SU-DHL-6 (cell line): Measurements from ENCODE around the gene UFC1.

Experiments used
- H2AFZ ChIP-seq: fragments of 200-600 bp; sonication (generic); 2 replicates; pipeline ENCODE4 v1.6.1; 2014; ENCODE audit warnings: low read depth, mild to moderate bottlenecking, moderate library complexity, mixed read lengths, antibody characterized with exemption, low read length; ENCODE audit not compliant: severe bottlenecking
- H3F3A ChIP-seq: fragments of 200-600 bp; shearing (Covaris generic); 2 replicates; pipeline ENCODE4 v1.6.0; 2016; ENCODE audit warnings: antibody characterized with exemption, mild to moderate bottlenecking; ENCODE audit not compliant: insufficient read depth
- H3K27ac ChIP-seq: fragments of 200-600 bp; sonication (generic); 2 replicates; pipeline ENCODE4 v1.5.1; 2016; ENCODE audit warnings: low read depth, mild to moderate bottlenecking, low read length, moderate library complexity, mixed read lengths
- H3K27me3 ChIP-seq: fragments of 200-600 bp; sonication (generic), shearing (Covaris generic); 2 replicates; pipeline ENCODE4 v1.6.0; 2014; ENCODE audit warnings: mild to moderate bottlenecking, low read length
- H3K36me3 ChIP-seq: fragments of 200-600 bp; sonication (generic); 2 replicates; pipeline ENCODE4 v1.6.1; 2014; ENCODE audit warnings: mild to moderate bottlenecking, low read length, mixed read lengths
- H3K4me2 ChIP-seq: fragments of 300-600, 200-600 bp; shearing (Covaris generic), sonication (generic); 2 replicates; pipeline ENCODE4 v1.6.0; 2014; ENCODE audit warnings: low read length, low read depth, mild to moderate bottlenecking; ENCODE audit not compliant: poor library complexity, severe bottlenecking
- H3K4me3 ChIP-seq: fragments of 200-600 bp; sonication (generic); 2 replicates; pipeline ENCODE4 v1.5.1; 2014; ENCODE audit warnings: antibody characterized with exemption, low read length, mild to moderate bottlenecking, mixed read lengths; ENCODE audit not compliant: insufficient read depth, poor library complexity, severe bottlenecking
- H3K79me2 ChIP-seq: fragments of 200-600 bp; sonication (generic); 2 replicates; pipeline ENCODE4 v1.6.1; 2014; ENCODE audit warnings: mild to moderate bottlenecking, low read length, moderate library complexity; ENCODE audit not compliant: insufficient read depth
- H3K9ac ChIP-seq: fragments of 200-600 bp; sonication (generic); 2 replicates; pipeline ENCODE4 v1.7.0; 2014; ENCODE audit warnings: mild to moderate bottlenecking, low read length
- H3K9me2 ChIP-seq: fragments of 200-600 bp; sonication (generic); replicated peaks from 2 replicates; pipeline ENCODE4 v1.6.1; 2014; ENCODE audit warnings: low read length; ENCODE audit not compliant: insufficient read depth
- H3K9me3 ChIP-seq: fragments of 200-600 bp; sonication (generic); 2 replicates; pipeline ENCODE4 v1.6.1; 2014; ENCODE audit warnings: low read length, mixed read lengths; ENCODE audit not compliant: insufficient read depth
- H4K20me1 ChIP-seq: fragments of 200-600 bp; sonication (generic); 2 replicates; pipeline ENCODE4 v1.6.1; 2014; ENCODE audit warnings: low read depth, mild to moderate bottlenecking, antibody characterized with exemption, low read length, moderate library complexity, mixed read lengths
- CTCF ChIP-seq: fragments of 200-600 bp; sonication (generic); IDR thresholded peaks from one replicate; pipeline ENCODE4 v1.5.1; 2017; ENCODE audit warnings: antibody characterized with exemption, mild to moderate bottlenecking, low read length, moderate library complexity; ENCODE audit not compliant: insufficient read depth, poor library complexity, severe bottlenecking
- EZH2phosphoT487 ChIP-seq: fragments of 200-600 bp; sonication (generic), shearing (Covaris generic); conservative IDR thresholded peaks from 2 replicates; pipeline ENCODE4 v1.6.1; 2018; ENCODE audit warnings: mild to moderate bottlenecking, antibody characterized with exemption, low read length, moderate library complexity, mixed read lengths

Gene UFC1

DNA sequence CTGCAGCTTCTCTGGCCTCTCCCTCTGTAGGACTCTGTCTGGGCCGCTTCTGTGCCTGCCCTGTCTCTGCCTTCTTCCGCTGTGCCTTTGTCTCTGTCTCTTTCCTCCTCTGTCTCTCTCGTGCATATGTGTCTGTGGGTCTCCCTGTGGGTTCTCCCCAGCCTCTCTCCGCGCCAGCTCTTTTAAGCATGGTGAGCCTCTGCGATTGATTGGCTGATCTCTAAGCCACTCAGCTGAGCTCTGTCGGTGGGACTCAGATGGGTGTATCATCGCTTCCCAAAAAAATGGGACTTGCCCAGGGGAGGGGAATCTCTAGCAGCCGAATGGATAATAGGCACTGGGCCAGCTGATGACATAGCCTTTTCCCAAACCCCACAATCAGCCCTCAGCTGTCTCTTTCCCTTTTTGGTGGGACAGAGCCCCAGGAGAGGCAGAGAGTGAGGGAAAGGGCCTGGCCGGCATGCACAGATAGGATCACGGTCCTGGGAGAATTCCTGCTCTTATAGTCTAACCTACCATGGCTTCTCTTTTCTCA lies 45.2 kb downstream of the UFC1 start, which contains the start of gene ADAMTS4:
Gene ADAMTS4 (minus strand): TSS at position 158 of the 535 bp plus-strand sequence. CDS start 427 bp downstream, outside the sequence.
- no peak within 1 kb of the TSS for H3K27ac ChIP-seq
- H3K4me3 ChIP-seq = no peak within 1 kb of the TSS
- H3K27me3 ChIP-seq = no peaks in the 10 kb centered on the region
- no peaks in the 10 kb centered on the region for H3F3A ChIP-seq
- peaks cover 10% of the 10 kb centered on the region for H3K79me2 ChIP-seq
- H2AFZ ChIP-seq = no peak within 1 kb of the TSS
- TF ChIP-seq CTCF (no peak), EZH2phosphoT487 (no peak)
- no peaks in the 10 kb centered on the region for H3K36me3 ChIP-seq
- H3K9ac ChIP-seq = no peak within 1 kb of the TSS
- no peaks in the 10 kb centered on the region for H3K9me2 ChIP-seq
- no peaks in the 10 kb centered on the region for H4K20me1 ChIP-seq
- no peak within 1 kb of the TSS for H3K4me2 ChIP-seq
- H3K9me3 ChIP-seq = no peaks in the 10 kb centered on the region

GRCh38 chr1:161199506-161200139 lies 45.8 kb downstream of the UFC1 start:
- H3K36me3 ChIP-seq = no peaks in the 10 kb centered on the region
- H3K9me2 ChIP-seq = no peaks in the 10 kb centered on the region
- peaks cover 10% of the 10 kb centered on the region for H3K79me2 ChIP-seq
- H3K9me3 ChIP-seq = no peaks in the 10 kb centered on the region
- no peak overlapping the region for H3K4me3 ChIP-seq
- no peak overlapping the region for H3K9ac ChIP-seq
- H3F3A ChIP-seq = no peaks in the 10 kb centered on the region
- no peaks in the 10 kb centered on the region for H4K20me1 ChIP-seq
- H3K4me2 ChIP-seq = no peak overlapping the region
- no peak for TF ChIP-seq EZH2phosphoT487
- no peak for TF ChIP-seq CTCF
- H3K27ac ChIP-seq = no peak overlapping the region
- no peaks in the 10 kb centered on the region for H3K27me3 ChIP-seq
- no peak overlapping the region for H2AFZ ChIP-seq

DNA sequence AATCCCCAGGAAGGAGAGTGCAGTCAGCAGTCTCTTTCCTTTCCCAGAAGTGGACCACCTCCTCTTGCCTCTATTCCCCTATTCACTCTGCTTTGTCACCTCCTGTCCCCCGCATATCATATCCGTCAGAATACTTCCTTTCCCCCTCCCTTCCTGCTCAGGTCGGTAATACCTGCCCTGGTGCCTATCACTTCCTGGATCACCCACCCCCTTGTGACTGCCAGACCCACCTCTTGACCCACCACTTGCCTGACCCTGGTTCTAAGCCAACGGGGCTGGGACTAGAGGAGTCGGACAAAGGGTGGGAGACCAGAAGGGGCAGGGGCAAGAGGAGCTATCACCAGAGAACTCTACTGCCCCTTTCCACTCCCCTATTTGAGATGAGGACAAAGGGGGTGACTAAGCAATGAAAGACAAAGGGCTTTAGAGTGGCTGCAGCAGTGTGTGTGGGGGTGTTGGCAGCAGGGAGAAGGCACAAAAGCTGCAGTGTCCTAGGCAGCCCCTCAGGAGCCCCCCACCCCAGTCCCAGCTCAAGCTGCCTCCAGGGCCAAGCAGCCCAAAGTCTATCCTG lies 46.7 kb downstream of the UFC1 start:
- Histone ChIP-seq H2AFZ (no peak overlapping the region), H3K9ac (no peak overlapping the region), H3K9me3 (no peaks in the 10 kb centered on the region), H3K4me3 (no peak overlapping the region), H3K27ac (no peak overlapping the region), H4K20me1 (no peaks in the 10 kb centered on the region), H3K79me2 (peaks cover 10% of the 10 kb centered on the region), H3K4me2 (no peak overlapping the region), H3K27me3 (no peaks in the 10 kb centered on the region), H3K36me3 (no peaks in the 10 kb centered on the region), H3K9me2 (no peaks in the 10 kb centered on the region), H3F3A (no peaks in the 10 kb centered on the region)
- TF ChIP-seq CTCF (no peak), EZH2phosphoT487 (no peak)
